Suppressor macrophage (primary cell): ENCODE measurements around the gene EPO.
"Not testable (repeated sequence)": the region's sequence is repeated elsewhere in the genome, so short reads cannot be mapped to it uniquely, and the experiment has no call there.

Experiments
- DNase-seq, 4 experiments: peaks; one replicate each; pipeline ENCODE4 v3.0.0-alpha.2; 2020 to 2022

The EPO gene

GRCh38 chr7:100705753-100706671 lies 14.3 kb upstream of the EPO start, which contains the start of gene POP7:
Gene POP7, plus strand, starts transcription at chr7:100706121. Its CDS starts 710 bp downstream, at chr7:100706831.
- DNase-seq, result peak; percentile 99 to 100 (median 100)

- DNase-seq, result no peak
These were observed 13.5 kb upstream of the EPO start for GRCh38 chr7:100706672-100707311.

- DNase-seq, result peak in 2 of 4 experiments; percentile 28 to 41
These were observed 11.9 kb upstream of the EPO start for GRCh38 chr7:100708395-100708794.

- DNase-seq, result no peak
These were observed 9.8 kb upstream of the EPO start for GRCh38 chr7:100710452-100710851.

GRCh38 chr7:100711369-100711768 lies 8.9 kb upstream of the EPO start:
- DNase-seq, result no peak

- no peak for DNase-seq
These were observed 5.5 kb upstream of the EPO start for GRCh38 chr7:100714725-100715124.

GRCh38 chr7:100717073-100717472 lies 3.2 kb upstream of the EPO start:
- DNase-seq, result not testable (repeated sequence)

GRCh38 chr7:100719523-100720278 lies 567 bp upstream of the EPO start:
- DNase-seq, result no peak

- DNase-seq, result no peak
These were observed 620 bp downstream of the EPO start for GRCh38 chr7:100720671-100721504.

- no peak for DNase-seq
These were observed 1.2 kb downstream of the EPO start for GRCh38 chr7:100721505-100721812.

GRCh38 chr7:100722480-100723212 lies 2.4 kb downstream of the EPO start:
- DNase-seq, result no peak

GRCh38 chr7:100723732-100724275 lies 3.5 kb downstream of the EPO start:
- DNase-seq, result no peak

GRCh38 chr7:100724364-100724763 lies 4.1 kb downstream of the EPO start:
- DNase-seq, result not testable (repeated sequence)

- DNase-seq, result no peak
These were observed 6.9 kb downstream of the EPO start for GRCh38 chr7:100726996-100727761.

GRCh38 chr7:100728196-100728595 lies 7.9 kb downstream of the EPO start:
- DNase-seq, result no peak

- no peak for DNase-seq
These were observed 10.0 kb downstream of the EPO start for GRCh38 chr7:100730136-100730800.

- no peak for DNase-seq
These were observed 11.8 kb downstream of the EPO start for GRCh38 chr7:100731937-100732636.

GRCh38 chr7:100735730-100736129 lies 15.5 kb downstream of the EPO start:
- no peak for DNase-seq

- DNase-seq, result no peak
These were observed 16.4 kb downstream of the EPO start for GRCh38 chr7:100736671-100737070.
